Karpas-422 (cell line): Measurements from ENCODE around the gene ETFDH. TPM values are rescaled to one million over a fixed set of nuclear protein-coding genes. Genes with fewer than 3 reads are reported as not detected.
"Not testable (repeated sequence)": the region's sequence is repeated elsewhere in the genome, so short reads cannot be mapped to it uniquely, and the experiment has no call there.

Experiments used
- DNase-seq: peaks from one replicate; pipeline ENCODE4 v3.0.0-alpha.2; 2015
- H2AFZ ChIP-seq: fragments of 200-600 bp; sonication (generic); 2 replicates; pipeline ENCODE4 v1.6.1; 2014; ENCODE audit warnings: antibody characterized with exemption, low read length, mixed read lengths
- H3K27ac ChIP-seq: fragments of 200-600 bp; sonication (generic); 2 replicates; pipeline ENCODE4 v1.5.1; 2014; ENCODE audit warnings: mild to moderate bottlenecking, low read length, moderate library complexity
- H3K27me3 ChIP-seq: fragments of 200-600 bp; sonication (generic); 2 replicates; pipeline ENCODE4 v1.6.1; 2014; ENCODE audit warnings: low read length, mixed read lengths
- H3K36me3 ChIP-seq: fragments of 200-600 bp; sonication (generic); 2 replicates; pipeline ENCODE4 v1.6.1; 2014; ENCODE audit warnings: low read length, mixed read lengths; ENCODE audit not compliant: insufficient read depth
- H3K4me1 ChIP-seq: fragments of 200-600 bp; sonication (generic); 2 replicates; pipeline ENCODE4 v1.6.1; 2014; ENCODE audit warnings: mild to moderate bottlenecking, low read length, mixed read lengths
- H3K4me2 ChIP-seq: fragments of 200-600 bp; sonication (generic); 2 replicates; pipeline ENCODE4 v1.6.1; 2014; ENCODE audit warnings: low read length, low read depth, mild to moderate bottlenecking; ENCODE audit not compliant: poor library complexity, severe bottlenecking
- H3K4me3 ChIP-seq: fragments of 200-600 bp; sonication (generic); 2 replicates; pipeline ENCODE4 v1.5.1; 2014; ENCODE audit warnings: mild to moderate bottlenecking, antibody characterized with exemption, low read length, mixed read lengths
- H3K79me2 ChIP-seq: fragments of 200-600 bp; sonication (generic); 2 replicates; pipeline ENCODE4 v1.6.1; 2014; ENCODE audit warnings: mild to moderate bottlenecking, low read length, mixed read lengths
- H3K9ac ChIP-seq: fragments of 200-600 bp; sonication (generic); 2 replicates; pipeline ENCODE4 v1.6.0; 2014; ENCODE audit warnings: low read length
- H3K9me2 ChIP-seq: fragments of 200-600 bp; sonication (generic), shearing (Covaris generic); replicated peaks from 2 replicates; pipeline ENCODE4 v1.6.0; 2014; ENCODE audit warnings: mild to moderate bottlenecking, low read length, moderate library complexity; ENCODE audit not compliant: insufficient read depth
- H3K9me3 ChIP-seq: fragments of 300-700, 200-600 bp; sonication (generic); 2 replicates; pipeline ENCODE4 v1.6.1; 2014; ENCODE audit warnings: low read length, mixed read lengths
- H4K20me1 ChIP-seq: fragments of 200-600 bp; sonication (generic); 2 replicates; pipeline ENCODE4 v1.6.1; 2014; ENCODE audit warnings: mild to moderate bottlenecking, antibody characterized with exemption, low read length, low read depth; ENCODE audit not compliant: insufficient read depth
- total RNA-seq: library from RNA; depleted of rRNA; stranded (reverse); fragments of >200 nt; shearing (Covaris generic); gene quantifications from 2 replicates; pipeline ENCODE4 v1.2.3, GENCODE V29; 2014; ENCODE audit warnings: low replicate concordance

The ETFDH gene
- total RNA-seq, 1 experiment from 2014 or later = 54.3 TPM

- Histone ChIP-seq H3K27me3 (no peaks in the 10 kb centered on the region), H3K4me2 (peak overlapping the region; percentile 26), H3K9me2 (no peaks in the 10 kb centered on the region), H3K4me3 (no peak overlapping the region), H2AFZ (peak overlapping the region; percentile 2; the same call in 1 of the 2 replicates), H3K27ac (no peak overlapping the region), H3K79me2 (no peaks in the 10 kb centered on the region), H4K20me1 (no peaks in the 10 kb centered on the region), H3K36me3 (no peaks in the 10 kb centered on the region), H3K9me3 (no peaks in the 10 kb centered on the region), H3K4me1 (0 out of 2 replicates have a peak, but pooled peaks cover 4% of the 10 kb centered on the region), H3K9ac (no peak overlapping the region)
- DNase-seq = no peak
Measured at GRCh38 chr4:158652920-158653319, 19.2 kb upstream of the ETFDH start.

- Histone ChIP-seq H3K9ac (no peak overlapping the region), H2AFZ (no peak overlapping the region), H3K9me2 (no peaks in the 10 kb centered on the region), H3K27me3 (no peaks in the 10 kb centered on the region), H3K36me3 (no peaks in the 10 kb centered on the region), H3K79me2 (no peaks in the 10 kb centered on the region), H3K4me2 (no peak overlapping the region), H3K9me3 (no peaks in the 10 kb centered on the region), H3K27ac (no peak overlapping the region), H3K4me1 (0 out of 2 replicates have a peak, but pooled peaks cover 4% of the 10 kb centered on the region), H3K4me3 (no peak overlapping the region), H4K20me1 (no peaks in the 10 kb centered on the region)
- DNase-seq = no peak
Measured at GRCh38 chr4:158656439-158656838, 15.7 kb upstream of the ETFDH start.

GRCh38 chr4:158657291-158657690 is 14.8 kb upstream of the ETFDH start:
- Histone ChIP-seq H3K27ac (no peak overlapping the region), H3K9me2 (no peaks in the 10 kb centered on the region), H4K20me1 (no peaks in the 10 kb centered on the region), H3K4me1 (0 out of 2 replicates have a peak, but pooled peaks cover 4% of the 10 kb centered on the region), H3K4me3 (no peak overlapping the region), H3K36me3 (no peaks in the 10 kb centered on the region), H3K79me2 (no peaks in the 10 kb centered on the region), H3K4me2 (no peak overlapping the region), H2AFZ (no peak overlapping the region), H3K9me3 (no peaks in the 10 kb centered on the region), H3K9ac (no peak overlapping the region), H3K27me3 (no peaks in the 10 kb centered on the region)
- no peak for DNase-seq

GRCh38 chr4:158663255-158663654 is 8.8 kb upstream of the ETFDH start:
- H3K9me3 ChIP-seq, H3K36me3 ChIP-seq, H3K27me3 ChIP-seq, H3K4me2 ChIP-seq, H3K4me3 ChIP-seq, H3K27ac ChIP-seq, H3K9me2 ChIP-seq, H3K79me2 ChIP-seq, H3K4me1 ChIP-seq, H2AFZ ChIP-seq, H4K20me1 ChIP-seq, H3K9ac ChIP-seq: not testable (repeated sequence)
- DNase-seq = peak; percentile 14

DNA sequence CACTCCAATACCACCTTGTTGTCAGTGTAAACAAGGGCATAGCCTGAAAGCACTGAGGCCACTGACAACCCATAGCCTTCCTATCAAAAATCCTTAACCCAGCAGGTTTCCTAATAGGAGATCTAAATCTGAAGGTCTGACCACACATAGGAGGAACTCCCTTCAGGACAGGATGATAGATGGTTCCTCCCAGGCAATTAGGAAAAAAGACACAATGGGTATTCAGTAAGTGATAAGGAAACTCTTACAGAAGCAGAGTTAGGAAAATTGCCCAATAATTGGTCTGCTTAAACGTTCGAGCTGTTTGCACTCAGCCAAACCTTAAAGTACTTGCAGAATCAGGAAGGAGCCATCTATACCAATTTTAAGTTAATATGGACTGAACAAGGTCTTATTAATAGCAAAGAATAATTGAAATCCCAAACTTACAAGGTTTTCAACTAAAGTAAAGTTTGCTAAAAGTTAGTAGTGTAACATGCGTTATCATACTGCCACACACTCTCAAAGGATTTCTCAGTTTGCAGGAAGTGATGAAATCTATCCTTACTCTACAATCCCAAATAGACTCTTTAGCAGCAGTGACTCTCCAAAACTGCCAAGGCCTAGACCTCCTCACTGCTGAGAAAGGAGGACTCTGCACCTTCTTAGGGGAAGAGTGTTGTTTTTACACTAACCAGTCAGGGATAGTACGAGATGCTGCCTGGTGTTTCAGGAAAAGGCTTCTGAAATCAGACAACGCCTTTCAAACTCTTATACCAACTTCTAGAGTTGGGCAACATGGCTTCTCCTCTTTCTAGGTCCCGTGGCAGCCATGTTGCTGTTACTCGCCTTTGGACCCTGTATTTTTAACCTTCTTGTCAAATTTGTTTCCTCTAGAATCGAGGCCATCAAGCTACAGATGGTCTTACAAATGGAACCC is 8.1 kb upstream of the ETFDH start:
- H3K4me1 ChIP-seq, H3K4me2 ChIP-seq, H3K27ac ChIP-seq, H4K20me1 ChIP-seq, H3K4me3 ChIP-seq, H3K9me3 ChIP-seq, H3K27me3 ChIP-seq, H3K9ac ChIP-seq, H2AFZ ChIP-seq, H3K9me2 ChIP-seq: not testable (repeated sequence)
- Histone ChIP-seq H3K79me2 (peaks cover 14% of the 10 kb centered on the region), H3K36me3 (peaks cover 12% of the 10 kb centered on the region; the same call in 1 of the 2 replicates)
- DNase-seq = peak; percentile 21

DNA sequence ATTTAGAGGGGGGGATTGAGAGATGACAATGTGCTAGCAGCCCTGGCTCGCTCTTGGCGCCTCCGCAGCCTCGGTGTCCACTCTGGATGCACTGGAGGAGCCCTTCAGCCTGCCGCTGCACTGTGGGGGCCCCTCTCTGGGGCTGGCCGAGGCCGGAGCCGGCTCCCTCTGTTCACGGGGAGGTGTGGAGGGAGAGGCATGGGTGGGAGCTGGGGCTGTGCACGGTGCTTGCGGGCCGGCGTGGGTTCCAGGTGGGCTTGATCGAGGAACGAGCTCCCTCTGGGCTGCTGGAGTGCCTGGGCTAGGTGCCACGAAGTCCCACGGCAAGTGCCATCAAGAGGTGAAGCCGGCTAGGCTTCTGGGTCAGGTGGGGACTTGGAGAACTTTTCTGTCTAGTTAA is 7.3 kb upstream of the ETFDH start:
- no peak overlapping the region for H3K9ac ChIP-seq
- peaks cover 20% of the 10 kb centered on the region; the same call in 1 of the 2 replicates for H3K36me3 ChIP-seq
- no peak overlapping the region for H3K4me2 ChIP-seq
- H3K79me2 ChIP-seq = peaks cover 23% of the 10 kb centered on the region
- no peaks in the 10 kb centered on the region for H4K20me1 ChIP-seq
- H3K4me3 ChIP-seq = no peak overlapping the region
- H3K9me2 ChIP-seq = no peaks in the 10 kb centered on the region
- no peak overlapping the region for H3K27ac ChIP-seq
- no peaks in the 10 kb centered on the region for H3K27me3 ChIP-seq
- no peaks in the 10 kb centered on the region; the same call in 1 of the 2 replicates for H3K4me1 ChIP-seq
- peak; percentile 37 for DNase-seq
- H2AFZ ChIP-seq = no peak overlapping the region
- no peaks in the 10 kb centered on the region for H3K9me3 ChIP-seq

DNA sequence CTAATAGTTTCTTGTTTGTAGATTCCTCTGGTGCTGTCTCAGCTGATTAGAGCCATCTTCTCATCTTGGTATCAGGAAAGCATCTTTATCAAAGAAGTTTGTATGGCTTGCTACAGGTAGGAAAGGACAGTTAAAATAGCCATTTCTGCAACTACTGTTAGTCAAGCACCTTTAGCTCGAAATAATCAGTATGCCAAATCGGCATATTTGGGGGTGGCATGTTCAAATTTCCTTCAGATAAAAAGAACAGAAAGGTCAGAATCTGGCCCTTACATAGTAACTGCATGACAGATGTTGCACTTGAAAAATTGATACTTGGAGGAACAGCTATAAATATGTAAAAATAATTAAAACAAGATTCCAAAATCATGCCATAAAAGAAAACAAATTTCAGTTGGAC is 5.2 kb upstream of the ETFDH start:
- peak; percentile 37 for DNase-seq
- no peak overlapping the region for H3K9ac ChIP-seq

GRCh38 chr4:158667651-158668198 is 4.4 kb upstream of the ETFDH start:
- H3K4me1 ChIP-seq = peaks cover 9% of the 10 kb centered on the region
- peak; percentile 71 for DNase-seq
- peaks cover 45% of the 10 kb centered on the region for H3K79me2 ChIP-seq
- H3K9ac ChIP-seq = no peak overlapping the region
- no peak overlapping the region for H3K4me3 ChIP-seq
- H3K27ac ChIP-seq = no peak overlapping the region
- peaks cover 20% of the 10 kb centered on the region; the same call in 1 of the 2 replicates for H3K36me3 ChIP-seq
- peaks cover 9% of the 10 kb centered on the region; the same call in 1 of the 2 replicates for H4K20me1 ChIP-seq
- H2AFZ ChIP-seq = no peak overlapping the region
- no peaks in the 10 kb centered on the region for H3K9me3 ChIP-seq
- H3K9me2 ChIP-seq = no peaks in the 10 kb centered on the region
- no peak overlapping the region for H3K4me2 ChIP-seq
- H3K27me3 ChIP-seq = no peaks in the 10 kb centered on the region

More for the DNA sequence above, 5.2 kb upstream of the ETFDH start:
- no peaks in the 10 kb centered on the region for H3K9me2 ChIP-seq
- peaks cover 41% of the 10 kb centered on the region for H3K79me2 ChIP-seq
- H3K9me3 ChIP-seq = no peaks in the 10 kb centered on the region
- H4K20me1 ChIP-seq = peaks cover 9% of the 10 kb centered on the region; the same call in 1 of the 2 replicates
- no peaks in the 10 kb centered on the region for H3K27me3 ChIP-seq
- no peak overlapping the region for H2AFZ ChIP-seq
- no peak overlapping the region for H3K4me3 ChIP-seq
- peaks cover 20% of the 10 kb centered on the region; the same call in 1 of the 2 replicates for H3K36me3 ChIP-seq
- H3K4me2 ChIP-seq = no peak overlapping the region
- no peak overlapping the region for H3K27ac ChIP-seq
- peaks cover 8% of the 10 kb centered on the region for H3K4me1 ChIP-seq
